Panc1 (cell line): ENCODE measurements around the gene PPIB. TPM values are rescaled to one million over a fixed set of nuclear protein-coding genes. Genes with fewer than 3 reads are reported as not detected.

Experiments
- ATAC-seq: fragments of 200-7000 bp; cut with Tn5 transposase; 2 replicates; pipeline ENCODE4 v1.9.1; 2020; ENCODE audit warnings: mild to moderate bottlenecking, moderate library complexity
- BruUV-seq: library from RNA; stranded (reverse); fragments of 400-500 nt; replicated peaks from 2 replicates; lab custom pipeline; 2021; lab: Mats Ljungman, UMichigan
- CTCF ChIA-PET: fragments of 300-600 bp; sonication (Branson Sonifier 250); formaldehyde crosslinking; loops from one replicate; lab custom pipeline; 2022; ENCODE audit warnings: antibody characterized with exemption; lab: Charles Lee
- POLR2A ChIA-PET: fragments of 300-600 bp; sonication (Branson Sonifier 250); formaldehyde crosslinking; loops from one replicate; lab custom pipeline; 2022; ENCODE audit warnings: antibody characterized with exemption; lab: Charles Lee
- DNase-seq: peaks from one replicate; pipeline ENCODE4 v3.0.0-alpha.2; 2010; ENCODE audit warnings: low read depth, low spot score
- H3K27ac ChIP-seq: 2 replicates; pipeline ENCODE4 v1.5.1; 2011; ENCODE audit warnings: mild to moderate bottlenecking, low read length, inconsistent platforms
- H3K27me3 ChIP-seq: fragments of 200-500 bp; sonication (Bioruptor generic); 2 replicates; pipeline ENCODE4 v1.6.0; 2014; ENCODE audit warnings: low read length, inconsistent platforms; ENCODE audit not compliant: control insufficient read depth, insufficient read depth
- H3K36me3 ChIP-seq: fragments of 200-500 bp; sonication (Bioruptor generic); 2 replicates; pipeline ENCODE4 v1.5.1; 2014; ENCODE audit warnings: inconsistent platforms, mild to moderate bottlenecking, low read length, moderate library complexity; ENCODE audit not compliant: control insufficient read depth, insufficient read depth
- H3K4me1 ChIP-seq: 2 replicates; pipeline ENCODE4 v1.5.1; 2011; ENCODE audit warnings: inconsistent platforms, mild to moderate bottlenecking, low read length, moderate library complexity; ENCODE audit not compliant: control insufficient read depth, insufficient read depth
- H3K4me3 ChIP-seq, 2 experiments: 2 replicates each; pipeline ENCODE4 v1.5.1; 2011 to 2012; ENCODE audit warnings: low read depth in 2 of 2, low read length in 2 of 2, mild to moderate bottlenecking in 2 of 2, inconsistent platforms in 1 of 2, moderate library complexity in 1 of 2
- H3K9me3 ChIP-seq: fragments of 200-500 bp; sonication (Bioruptor generic); 2 replicates; pipeline ENCODE4 v1.5.1; 2014; ENCODE audit warnings: low read depth, mild to moderate bottlenecking, inconsistent platforms, low read length, moderate library complexity; ENCODE audit not compliant: control insufficient read depth, insufficient read depth
- CTCF ChIP-seq: fragments of 450-650 bp; IDR thresholded peaks from 2 replicates; pipeline ENCODE4 v1.5.1; 2017; ENCODE audit warnings: mild to moderate bottlenecking
- POLR2AphosphoS5 ChIP-seq: IDR thresholded peaks from 2 replicates; pipeline ENCODE4 v1.6.1; 2012; ENCODE audit warnings: mild to moderate bottlenecking, low read depth, low read length, moderate library complexity
- REST ChIP-seq, 2 experiments: IDR thresholded peaks; 2 replicates each; pipeline ENCODE4 v1.6.1; 2011 to 2012; ENCODE audit warnings: low read depth in 2 of 2, control low read depth in 1 of 2, low read length in 1 of 2, mild to moderate bottlenecking in 1 of 2, moderate library complexity in 1 of 2; ENCODE audit not compliant: insufficient read depth in 1 of 2
- SIN3A ChIP-seq: IDR thresholded peaks from 2 replicates; pipeline ENCODE4 v1.6.1; 2012; ENCODE audit warnings: low read depth, mild to moderate bottlenecking, low read length, moderate library complexity, borderline replicate concordance; ENCODE audit not compliant: insufficient read depth
- TCF7L2 ChIP-seq: IDR thresholded peaks from 2 replicates; pipeline ENCODE4 v1.6.1; 2011; ENCODE audit warnings: mild to moderate bottlenecking, low read depth, low read length, inconsistent platforms
- in situ Hi-C: cut with HindIII; loops from 2 replicates; pipeline ENCODE4 v1.10.0; 2016; ENCODE audit warnings: low sequenced_read_pairs, low pct_unique_long_range_greater_than_20kb
- intact Hi-C: fragments of 100-400 bp; cut with micrococcal nuclease; formaldehyde crosslinking; loops from one replicate; pipeline ENCODE4 v1.10.0; 2022; ENCODE audit not compliant: unreplicated experiment
- total RNA-seq: library from RNA; stranded (reverse); gene quantifications from one replicate; pipeline ENCODE4 v1.2.1, GENCODE V29; 2021; ENCODE audit not compliant: unreplicated experiment

Gene PPIB
- total RNA-seq, 1 experiment from 2014 or later = 407 TPM

GRCh38 chr15:64130159-64130558, 32.7 kb downstream of the PPIB start:
- Histone ChIP-seq H3K4me3 (no peak overlapping the region), H3K27me3 (no peaks in the 10 kb centered on the region), H3K27ac (no peak overlapping the region), H3K9me3 (no peaks in the 10 kb centered on the region), H3K36me3 (peaks cover 38% of the 10 kb centered on the region), H3K4me1 (no peaks in the 10 kb centered on the region)
- TF ChIP-seq SIN3A (no peak), REST (IDR thresholded peaks at IDR 0.05; ENCODE audit: insufficient read depth in 1 of 2, low read depth in 2 of 2, low read length in 1 of 2) (no peak), TCF7L2 (no peak), POLR2AphosphoS5 (no peak), CTCF (no peak)
- ChIA-PET CTCF (no interaction called here), POLR2A (interaction anchor here (0.5 kb wide), 1 partner anchor 194 kb away, joined by 4 read pairs; no protein-coding TSS in a partner anchor)
- in situ Hi-C loops = no loop called here
- ATAC-seq = no peak
- intact Hi-C loops = no loop called here
- BruUV-seq = no TSS peak
- DNase-seq = no peak

GRCh38 chr15:64127521-64128270, 35.1 kb downstream of the PPIB start:
- Histone ChIP-seq H3K9me3 (no peaks in the 10 kb centered on the region), H3K4me1 (no peaks in the 10 kb centered on the region), H3K4me3 (no peak overlapping the region), H3K27ac (no peak overlapping the region), H3K27me3 (no peaks in the 10 kb centered on the region), H3K36me3 (peaks cover 38% of the 10 kb centered on the region)
- CTCF ChIA-PET = no interaction called here
- TF ChIP-seq POLR2AphosphoS5 = no peak
- no peak for TF ChIP-seq SIN3A
- TF ChIP-seq TCF7L2 = no peak
- TF ChIP-seq REST (IDR thresholded peaks at IDR 0.05; ENCODE audit: insufficient read depth in 1 of 2, low read depth in 2 of 2, low read length in 1 of 2) = no peak
- no peak for TF ChIP-seq CTCF
- BruUV-seq = no TSS peak
- in situ Hi-C loops = no loop called here
- POLR2A ChIA-PET = no interaction called here
- ATAC-seq (no peak), DNase-seq (no peak)
- intact Hi-C loops = no loop called here
